SK-N-SH treated with all-trans-retinoic acid at 6 μM for 48 hours (cell line): ENCODE results near the gene CDK5.

Source experiments
- ARNTL ChIP-seq: fragments of 450-650 bp; formaldehyde crosslinking; IDR thresholded peaks from 2 replicates; pipeline ENCODE4 v1.5.0; 2020; ENCODE audit warnings: low read depth, mild to moderate bottlenecking, moderate library complexity, borderline replicate concordance
- BACH2 ChIP-seq: fragments of 250-450 bp; sonication (Bioruptor Pico); IDR thresholded peaks from 2 replicates; pipeline ENCODE4 v1.9.0; 2021; ENCODE audit warnings: mild to moderate bottlenecking, borderline replicate concordance
- ESRRG ChIP-seq: fragments of 250-450 bp; sonication (Bioruptor Pico); IDR thresholded peaks from 2 replicates; pipeline ENCODE4 v1.6.1; 2021; ENCODE audit warnings: mild to moderate bottlenecking
- GLIS3 ChIP-seq: fragments of 250-450 bp; sonication (Bioruptor Pico); IDR thresholded peaks from 2 replicates; pipeline ENCODE4 v1.5.0; 2020; ENCODE audit warnings: mild to moderate bottlenecking, moderate library complexity
- OSR1 ChIP-seq: fragments of 250-450 bp; sonication (Bioruptor Pico); IDR thresholded peaks from 2 replicates; pipeline ENCODE4 v1.8.0; 2022; ENCODE audit warnings: moderate library complexity, mild to moderate bottlenecking, inconsistent platforms
- PATZ1 ChIP-seq: fragments of 250-450 bp; sonication (Bioruptor Pico); IDR thresholded peaks from 2 replicates; pipeline ENCODE4 v1.8.0; 2020; ENCODE audit warnings: mild to moderate bottlenecking, moderate library complexity, borderline replicate concordance
- PPARA ChIP-seq: fragments of 250-450 bp; sonication (Bioruptor Pico); IDR thresholded peaks from 2 replicates; pipeline ENCODE4 v1.5.0; 2020; ENCODE audit warnings: mild to moderate bottlenecking, borderline replicate concordance
- RARB ChIP-seq: fragments of 250-450 bp; sonication (Bioruptor Pico); IDR thresholded peaks from 2 replicates; pipeline ENCODE4 v1.8.0; 2021; ENCODE audit warnings: mild to moderate bottlenecking, moderate library complexity
- TCF4 ChIP-seq: fragments of 250-450 bp; sonication (Bioruptor Pico); IDR thresholded peaks from 2 replicates; pipeline ENCODE4 v1.8.0; 2021; ENCODE audit warnings: mild to moderate bottlenecking, moderate library complexity, borderline replicate concordance
- TOX ChIP-seq: fragments of 250-450 bp; sonication (Bioruptor Pico); IDR thresholded peaks from 2 replicates; pipeline ENCODE4 v1.8.0; 2021; ENCODE audit warnings: mild to moderate bottlenecking, moderate library complexity, borderline replicate concordance
- ZFP3 ChIP-seq: fragments of 250-450 bp; sonication (Bioruptor Pico); IDR thresholded peaks from 2 replicates; pipeline ENCODE4 v1.5.0; 2020; ENCODE audit warnings: mild to moderate bottlenecking, moderate library complexity
- ZNF70 ChIP-seq: fragments of 450-650 bp; formaldehyde crosslinking; IDR thresholded peaks from 2 replicates; pipeline ENCODE4 v1.5.0; 2020; ENCODE audit warnings: mild to moderate bottlenecking, moderate library complexity
- TF ChIP-seq, protein P1 (sequence below): fragments of 250-450 bp; sonication (Bioruptor Pico); IDR thresholded peaks from 2 replicates; pipeline ENCODE4 v1.5.1; 2021; ENCODE audit warnings: mild to moderate bottlenecking, moderate library complexity
- TF ChIP-seq, protein P2 (sequence below): fragments of 250-450 bp; sonication (Bioruptor Pico); IDR thresholded peaks from 2 replicates; pipeline ENCODE4 v1.5.1; 2020; ENCODE audit warnings: low read depth, mild to moderate bottlenecking, moderate library complexity

GRCh38 chr7:151010307-151011096 lies 47.2 kb downstream of the CDK5 start:
- TF ChIP-seq OSR1 (CRISPR knock-in tag) (no peak), ZNF70 (CRISPR knock-in tag) (no peak), BACH2 (CRISPR knock-in tag) (no peak), PATZ1 (CRISPR knock-in tag) (no peak), RARB (CRISPR knock-in tag) (no peak), ARNTL (CRISPR knock-in tag) (no peak), TOX (CRISPR knock-in tag) (no peak), PPARA (CRISPR knock-in tag) (no peak), GLIS3 (no peak), TCF4 (CRISPR knock-in tag) (no peak), ZFP3 (CRISPR knock-in tag) (no peak), ESRRG (CRISPR knock-in tag) (no peak)
- TF ChIP-seq, protein P1, sequence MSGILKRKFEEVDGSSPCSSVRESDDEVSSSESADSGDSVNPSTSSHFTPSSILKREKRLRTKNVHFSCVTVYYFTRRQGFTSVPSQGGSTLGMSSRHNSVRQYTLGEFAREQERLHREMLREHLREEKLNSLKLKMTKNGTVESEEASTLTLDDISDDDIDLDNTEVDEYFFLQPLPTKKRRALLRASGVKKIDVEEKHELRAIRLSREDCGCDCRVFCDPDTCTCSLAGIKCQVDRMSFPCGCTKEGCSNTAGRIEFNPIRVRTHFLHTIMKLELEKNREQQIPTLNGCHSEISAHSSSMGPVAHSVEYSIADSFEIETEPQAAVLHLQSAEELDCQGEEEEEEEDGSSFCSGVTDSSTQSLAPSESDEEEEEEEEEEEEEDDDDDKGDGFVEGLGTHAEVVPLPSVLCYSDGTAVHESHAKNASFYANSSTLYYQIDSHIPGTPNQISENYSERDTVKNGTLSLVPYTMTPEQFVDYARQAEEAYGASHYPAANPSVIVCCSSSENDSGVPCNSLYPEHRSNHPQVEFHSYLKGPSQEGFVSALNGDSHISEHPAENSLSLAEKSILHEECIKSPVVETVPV (CRISPR knock-in tag): no peak
- TF ChIP-seq, protein P2, sequence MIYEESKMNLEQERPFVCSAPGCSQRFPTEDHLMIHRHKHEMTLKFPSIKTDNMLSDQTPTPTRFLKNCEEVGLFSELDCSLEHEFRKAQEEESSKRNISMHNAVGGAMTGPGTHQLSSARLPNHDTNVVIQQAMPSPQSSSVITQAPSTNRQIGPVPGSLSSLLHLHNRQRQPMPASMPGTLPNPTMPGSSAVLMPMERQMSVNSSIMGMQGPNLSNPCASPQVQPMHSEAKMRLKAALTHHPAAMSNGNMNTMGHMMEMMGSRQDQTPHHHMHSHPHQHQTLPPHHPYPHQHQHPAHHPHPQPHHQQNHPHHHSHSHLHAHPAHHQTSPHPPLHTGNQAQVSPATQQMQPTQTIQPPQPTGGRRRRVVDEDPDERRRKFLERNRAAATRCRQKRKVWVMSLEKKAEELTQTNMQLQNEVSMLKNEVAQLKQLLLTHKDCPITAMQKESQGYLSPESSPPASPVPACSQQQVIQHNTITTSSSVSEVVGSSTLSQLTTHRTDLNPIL (CRISPR knock-in tag): no peak
